Measurements from ENCODE around the gene EMID1.

- no peak for TF ChIP-seq POLR2AphosphoS5 (IDR thresholded peaks at IDR 0.05)
- TF ChIP-seq POLR2A (IDR thresholded peaks at IDR 0.05) = no peak
- TF ChIP-seq, protein P1, sequence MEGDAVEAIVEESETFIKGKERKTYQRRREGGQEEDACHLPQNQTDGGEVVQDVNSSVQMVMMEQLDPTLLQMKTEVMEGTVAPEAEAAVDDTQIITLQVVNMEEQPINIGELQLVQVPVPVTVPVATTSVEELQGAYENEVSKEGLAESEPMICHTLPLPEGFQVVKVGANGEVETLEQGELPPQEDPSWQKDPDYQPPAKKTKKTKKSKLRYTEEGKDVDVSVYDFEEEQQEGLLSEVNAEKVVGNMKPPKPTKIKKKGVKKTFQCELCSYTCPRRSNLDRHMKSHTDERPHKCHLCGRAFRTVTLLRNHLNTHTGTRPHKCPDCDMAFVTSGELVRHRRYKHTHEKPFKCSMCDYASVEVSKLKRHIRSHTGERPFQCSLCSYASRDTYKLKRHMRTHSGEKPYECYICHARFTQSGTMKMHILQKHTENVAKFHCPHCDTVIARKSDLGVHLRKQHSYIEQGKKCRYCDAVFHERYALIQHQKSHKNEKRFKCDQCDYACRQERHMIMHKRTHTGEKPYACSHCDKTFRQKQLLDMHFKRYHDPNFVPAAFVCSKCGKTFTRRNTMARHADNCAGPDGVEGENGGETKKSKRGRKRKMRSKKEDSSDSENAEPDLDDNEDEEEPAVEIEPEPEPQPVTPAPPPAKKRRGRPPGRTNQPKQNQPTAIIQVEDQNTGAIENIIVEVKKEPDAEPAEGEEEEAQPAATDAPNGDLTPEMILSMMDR (IDR thresholded peaks at IDR 0.05) = no peak
Measured at GRCh38 chr22:29156507-29156906, 49.2 kb upstream of the EMID1 start.
